GDM1 (cell line): ENCODE results near the gene RNF144B.

ENCODE experiments used
- DNase-seq: peaks from one replicate; lab custom pipeline; 2025; lab: John Stamatoyannopoulos, UW

RNF144B gene

GRCh38 chr6:18513253-18513798 lies 126.2 kb downstream of the RNF144B start:
- DNase-seq, result no peak

GRCh38 chr6:18514180-18514579 lies 127.0 kb downstream of the RNF144B start:
- no peak for DNase-seq

GRCh38 chr6:18515767-18516166 lies 128.6 kb downstream of the RNF144B start:
- no peak for DNase-seq
